ENCODE results near the gene EEF1AKMT3.

Gene EEF1AKMT3

DNA sequence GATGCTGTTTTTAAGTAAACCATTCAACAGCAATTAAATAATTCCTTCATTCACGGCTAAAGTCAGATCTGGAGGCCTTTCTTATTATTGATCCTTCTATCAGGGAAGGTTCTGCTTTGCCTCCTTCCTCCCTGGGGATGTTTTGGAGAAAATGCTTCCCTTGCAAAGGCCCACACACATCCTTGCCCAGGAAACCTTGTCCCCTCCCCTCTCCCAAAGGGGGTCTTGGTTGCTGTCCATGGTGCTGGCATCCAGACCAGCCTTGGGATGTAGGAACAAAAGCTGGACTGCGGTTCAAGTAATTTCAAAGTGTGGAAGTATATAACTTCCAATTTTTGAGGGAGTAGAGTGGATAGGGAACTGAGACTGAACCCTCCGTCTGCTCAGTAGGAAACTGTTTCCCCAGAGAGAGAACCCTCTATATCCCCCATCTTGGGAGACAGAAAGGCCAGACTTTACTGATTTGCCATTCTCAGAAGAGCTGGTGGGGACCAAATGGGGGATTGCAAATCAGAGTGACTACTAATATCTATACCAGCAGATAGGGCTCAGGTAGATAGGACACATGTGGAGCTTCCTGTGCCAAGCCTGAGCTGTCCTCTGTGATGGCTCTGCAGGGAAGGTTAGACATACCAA is 11.9 kb upstream of the EEF1AKMT3 start:
- no peak for DNase-seq
- peaks cover 0 to 16% (median 7%) of the 10 kb centered on the region in 4 experiments for H3K36me3 ChIP-seq (ENCODE audit: control insufficient read depth in 4 of 4, insufficient read depth in 4 of 4, low read length in 3 of 4)
- CTCF ChIA-PET, result interaction anchor here (1.2 to 7.4 kb wide), 8 partner anchors 8 to 134 kb away, joined by 3 to 74 read pairs (median 10); partner anchors contain the start of genes CYP27B1, EEF1AKMT3, METTL1 and TSPAN31
- peaks cover 0 to 29% (median 13%) of the 10 kb centered on the region in 5 experiments for H3K27me3 ChIP-seq (replicated peaks in 2 of 5; ENCODE audit: control insufficient read depth in 4 of 5, insufficient read depth in 5 of 5, low read length in 4 of 5)
- no peak overlapping the region for H3K4me3 ChIP-seq (ENCODE audit: control insufficient read depth in 1 of 7, extremely low read depth in 1 of 7, insufficient read depth in 4 of 7, low read depth in 2 of 7, low read length in 6 of 7)
- H3K4me1 ChIP-seq (ENCODE audit: control extremely low read depth in 1 of 4, control insufficient read depth in 4 of 4, insufficient read depth in 4 of 4, low read length in 3 of 4), result peaks cover 4 to 27% (median 25%) of the 10 kb centered on the region in 4 experiments
- WGBS (ENCODE audit: insufficient coverage), result 100% methylated on average over 2 of the region's 3 CpGs
- H3K27ac ChIP-seq (ENCODE audit: insufficient read depth in 1 of 2, low read depth in 1 of 2, low read length in 2 of 2, poor library complexity in 1 of 2, severe bottlenecking in 2 of 2), result no peak overlapping the region
- H3K9me3 ChIP-seq (ENCODE audit: control extremely low read depth in 1 of 5, control insufficient read depth in 4 of 5, insufficient read depth in 2 of 5, low read depth in 1 of 5, low read length in 4 of 5), result no peaks in the 10 kb centered on the region
- POLR2A ChIA-PET, result interaction anchor here (1.0 kb wide), 1 partner anchor 11 kb away, joined by 3 read pairs; no protein-coding TSS in a partner anchor

DNA sequence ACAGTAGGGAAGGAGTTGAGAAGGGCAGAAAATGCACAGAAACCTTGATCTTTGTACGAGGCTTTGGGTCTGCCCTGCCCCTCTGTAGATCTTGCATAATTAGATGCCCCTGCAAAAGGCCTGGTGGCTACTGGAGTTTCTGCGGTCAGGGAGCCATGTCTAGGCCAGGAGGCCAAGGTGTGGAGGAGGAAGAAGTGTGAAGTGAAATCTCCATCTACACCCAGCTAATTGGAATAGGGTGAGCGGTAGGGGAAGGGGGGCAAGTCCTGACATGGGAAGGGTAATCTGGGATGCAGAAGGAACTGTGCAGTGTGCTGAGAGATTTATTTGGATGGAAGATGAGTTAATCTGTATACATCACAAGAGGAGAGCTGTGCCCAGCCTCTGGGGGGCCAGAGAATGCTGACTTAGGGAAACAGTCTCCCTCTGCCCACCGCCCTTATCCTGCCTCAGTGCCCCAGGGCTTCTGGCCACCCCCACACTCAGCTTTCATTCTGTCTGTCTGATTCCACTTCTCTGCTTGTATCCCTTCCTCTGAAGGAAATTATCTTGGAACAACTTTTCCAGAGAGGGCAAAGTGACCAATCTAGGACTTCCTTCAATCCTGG is 10.9 kb upstream of the EEF1AKMT3 start:
- Histone ChIP-seq H3K4me3 (ENCODE audit: control insufficient read depth in 1 of 7, extremely low read depth in 1 of 7, insufficient read depth in 4 of 7, low read depth in 2 of 7, low read length in 6 of 7) (no peak overlapping the region), H3K36me3 (ENCODE audit: control insufficient read depth in 4 of 4, insufficient read depth in 4 of 4, low read length in 3 of 4) (peaks cover 0 to 16% (median 7%) of the 10 kb centered on the region in 4 experiments), H3K27me3 (replicated peaks in 2 of 5; ENCODE audit: control insufficient read depth in 4 of 5, insufficient read depth in 5 of 5, low read length in 4 of 5) (peaks cover 0 to 39% (median 18%) of the 10 kb centered on the region in 5 experiments), H3K9me3 (ENCODE audit: control extremely low read depth in 1 of 5, control insufficient read depth in 4 of 5, insufficient read depth in 2 of 5, low read depth in 1 of 5, low read length in 4 of 5) (no peaks in the 10 kb centered on the region), H3K4me1 (ENCODE audit: control extremely low read depth in 1 of 4, control insufficient read depth in 4 of 4, insufficient read depth in 4 of 4, low read length in 3 of 4) (peaks cover under 1 to 29% (median 26%) of the 10 kb centered on the region in 4 experiments), H3K27ac (ENCODE audit: insufficient read depth in 1 of 2, low read depth in 1 of 2, low read length in 2 of 2, poor library complexity in 1 of 2, severe bottlenecking in 2 of 2) (no peak overlapping the region)
- no peak for DNase-seq
- WGBS (ENCODE audit: insufficient coverage), result 100% methylated on average over 2 of the region's 4 CpGs
- ChIA-PET POLR2A (interaction anchor here (1.0 kb wide), 1 partner anchor 12 kb away, joined by 3 read pairs; no protein-coding TSS in a partner anchor), CTCF (interaction anchor here (1.3 to 7.4 kb wide), 3 partner anchors 14 to 32 kb away, joined by 4 to 74 read pairs (median 5); partner anchors contain the start of genes EEF1AKMT3 and METTL1)

DNA sequence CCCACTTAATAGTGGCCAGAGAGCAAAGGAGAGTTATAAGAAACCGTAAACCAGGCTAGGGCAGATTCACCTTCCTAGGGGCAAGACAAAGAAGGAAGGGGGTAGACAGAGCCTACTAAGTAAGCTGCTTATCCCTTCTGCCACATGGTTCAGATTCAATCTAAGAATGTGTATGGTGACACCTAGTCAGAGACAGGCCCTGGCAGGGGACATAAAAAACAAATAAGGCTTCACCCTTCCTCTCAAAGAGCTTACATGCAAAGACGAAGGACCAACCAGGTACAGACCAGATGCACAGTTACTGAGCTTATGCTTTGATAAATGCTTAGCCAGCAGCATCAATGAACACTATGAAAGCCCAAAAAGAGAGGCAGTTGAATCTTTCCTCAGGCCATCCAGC is 10.0 kb upstream of the EEF1AKMT3 start:
- H3K36me3 ChIP-seq (ENCODE audit: control insufficient read depth in 4 of 4, insufficient read depth in 4 of 4, low read length in 3 of 4), result peaks cover 0 to 16% (median 7%) of the 10 kb centered on the region in 4 experiments
- H3K4me1 ChIP-seq (ENCODE audit: control extremely low read depth in 1 of 4, control insufficient read depth in 4 of 4, insufficient read depth in 4 of 4, low read length in 3 of 4), result peaks cover 0 to 29% (median 26%) of the 10 kb centered on the region in 4 experiments
- DNase-seq, result no peak
- H3K9me3 ChIP-seq (ENCODE audit: control extremely low read depth in 1 of 5, control insufficient read depth in 4 of 5, insufficient read depth in 2 of 5, low read depth in 1 of 5, low read length in 4 of 5), result no peaks in the 10 kb centered on the region
- H3K4me3 ChIP-seq (ENCODE audit: control insufficient read depth in 1 of 7, extremely low read depth in 1 of 7, insufficient read depth in 4 of 7, low read depth in 2 of 7, low read length in 6 of 7), result no peak overlapping the region
- H3K27me3 ChIP-seq (replicated peaks in 2 of 5; ENCODE audit: control insufficient read depth in 4 of 5, insufficient read depth in 5 of 5, low read length in 4 of 5), result peaks cover 0 to 49% (median 20%) of the 10 kb centered on the region in 5 experiments
- no peak overlapping the region for H3K27ac ChIP-seq (ENCODE audit: insufficient read depth in 1 of 2, low read depth in 1 of 2, low read length in 2 of 2, poor library complexity in 1 of 2, severe bottlenecking in 2 of 2)
- CTCF ChIA-PET, result interaction anchor here (7.4 kb wide), 1 partner anchor 14 kb away, joined by 74 read pairs; the partner anchor contains the start of genes EEF1AKMT3 and METTL1
- POLR2A ChIA-PET, result no interaction called here
- 100% methylated on average over 1 of the region's 2 CpGs for WGBS (ENCODE audit: insufficient coverage)

DNA sequence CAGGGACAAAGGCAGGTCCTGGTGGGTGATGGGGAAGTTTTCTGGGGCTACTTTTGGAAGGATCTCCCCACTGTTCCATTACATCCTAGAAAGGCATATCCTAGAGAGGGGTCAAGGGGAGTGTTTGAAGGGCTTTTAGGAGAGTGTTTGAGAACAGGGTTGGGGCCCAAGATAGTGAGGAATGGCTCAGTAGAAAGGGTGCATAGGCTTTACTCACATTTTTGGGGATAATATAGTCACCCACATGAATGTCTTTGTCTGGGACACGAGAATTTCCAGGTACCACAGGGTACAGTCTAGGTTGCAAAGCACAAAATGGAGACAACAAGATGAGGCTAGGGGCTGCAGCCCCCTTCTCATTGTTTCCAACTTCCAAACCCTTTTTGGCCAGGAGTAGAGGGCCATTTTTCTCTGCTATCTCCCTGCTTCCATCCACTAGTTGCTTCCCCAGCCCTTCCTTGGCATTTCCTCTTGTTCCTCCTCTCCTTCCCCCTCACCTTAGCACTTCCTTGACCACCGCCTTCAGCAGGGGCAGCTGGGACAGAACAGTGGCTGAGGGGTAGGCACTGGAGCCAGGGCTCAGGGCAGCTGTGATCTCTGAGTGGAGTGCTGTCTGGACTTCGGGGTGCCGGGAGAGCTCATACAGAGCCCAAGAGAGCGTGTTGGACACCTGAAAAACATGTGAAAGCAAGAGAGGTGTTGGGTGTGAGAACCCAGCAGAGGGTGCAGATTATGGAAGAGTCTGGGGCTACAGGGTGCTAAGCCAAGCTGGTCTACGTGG is 8.3 kb upstream of the EEF1AKMT3 start:
- ChIA-PET POLR2A (no interaction called here), CTCF (interaction anchor here (1.5 to 7.4 kb wide), 3 partner anchors 8 to 22 kb away, joined by 4 to 74 read pairs (median 43); partner anchors contain the start of genes EEF1AKMT3, MARCHF9 and METTL1)
- 95% methylated on average over 4 of the region's 6 CpGs for WGBS (ENCODE audit: insufficient coverage)
- Histone ChIP-seq H3K36me3 (ENCODE audit: control insufficient read depth in 4 of 4, insufficient read depth in 4 of 4, low read length in 3 of 4) (peaks cover 0 to 10% (median 5%) of the 10 kb centered on the region in 4 experiments), H3K9me3 (ENCODE audit: control extremely low read depth in 1 of 5, control insufficient read depth in 4 of 5, insufficient read depth in 2 of 5, low read depth in 1 of 5, low read length in 4 of 5) (no peaks in the 10 kb centered on the region), H3K4me3 (ENCODE audit: control insufficient read depth in 1 of 7, extremely low read depth in 1 of 7, insufficient read depth in 4 of 7, low read depth in 2 of 7, low read length in 6 of 7) (peak overlapping the region in 1 of 7 experiments; percentile 77), H3K27ac (ENCODE audit: insufficient read depth in 1 of 2, low read depth in 1 of 2, low read length in 2 of 2, poor library complexity in 1 of 2, severe bottlenecking in 2 of 2) (no peak overlapping the region), H3K27me3 (replicated peaks in 2 of 5; ENCODE audit: control insufficient read depth in 4 of 5, insufficient read depth in 5 of 5, low read length in 4 of 5) (peaks cover 0 to 50% (median 20%) of the 10 kb centered on the region in 5 experiments), H3K4me1 (ENCODE audit: control extremely low read depth in 1 of 4, control insufficient read depth in 4 of 4, insufficient read depth in 4 of 4, low read length in 3 of 4) (peaks cover 0 to 29% (median 26%) of the 10 kb centered on the region in 4 experiments)
- no peak for DNase-seq

DNA sequence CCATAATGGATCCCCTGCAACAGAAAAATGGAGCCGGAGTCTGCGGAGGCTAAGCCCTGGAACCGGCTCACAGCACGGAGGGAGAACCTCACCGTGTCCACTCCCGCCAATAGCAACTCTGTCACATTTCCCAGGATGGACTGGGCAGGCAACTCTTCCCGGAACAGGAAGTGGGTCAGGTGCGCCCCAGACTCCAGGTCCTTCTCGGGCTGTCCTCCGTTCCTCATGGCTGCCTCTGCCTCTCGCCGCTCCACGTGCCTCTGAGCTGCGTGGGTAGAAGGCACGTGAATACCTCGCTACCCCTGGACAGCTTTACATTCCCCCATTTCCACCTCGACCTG is 7.8 kb upstream of the EEF1AKMT3 start:
- DNase-seq, result no peak
- Histone ChIP-seq H3K36me3 (ENCODE audit: control insufficient read depth in 4 of 4, insufficient read depth in 4 of 4, low read length in 3 of 4) (peaks cover 2 to 14% (median 9%) of the 10 kb centered on the region in 4 experiments), H3K9me3 (ENCODE audit: control extremely low read depth in 1 of 5, control insufficient read depth in 4 of 5, insufficient read depth in 2 of 5, low read depth in 1 of 5, low read length in 4 of 5) (no peaks in the 10 kb centered on the region), H3K27ac (ENCODE audit: insufficient read depth in 1 of 2, low read depth in 1 of 2, low read length in 2 of 2, poor library complexity in 1 of 2, severe bottlenecking in 2 of 2) (no peak overlapping the region), H3K4me3 (ENCODE audit: control insufficient read depth in 1 of 7, extremely low read depth in 1 of 7, insufficient read depth in 4 of 7, low read depth in 2 of 7, low read length in 6 of 7) (peak overlapping the region in 6 of 7 experiments; percentile 40 to 77 (median 59)), H3K27me3 (replicated peaks in 2 of 5; ENCODE audit: control insufficient read depth in 4 of 5, insufficient read depth in 5 of 5, low read length in 4 of 5) (peaks cover 0 to 50% (median 20%) of the 10 kb centered on the region in 5 experiments), H3K4me1 (ENCODE audit: control extremely low read depth in 1 of 4, control insufficient read depth in 4 of 4, insufficient read depth in 4 of 4, low read length in 3 of 4) (peaks cover 0 to 29% (median 26%) of the 10 kb centered on the region in 4 experiments)
- ChIA-PET POLR2A (no interaction called here), CTCF (interaction anchor here (0.9 to 7.4 kb wide), 4 partner anchors 8 to 36 kb away, joined by 3 to 74 read pairs (median 24); partner anchors contain the start of genes EEF1AKMT3, MARCHF9 and METTL1)
- WGBS (ENCODE audit: insufficient coverage), result 16% methylated on average over 15 of the region's 17 CpGs

DNA sequence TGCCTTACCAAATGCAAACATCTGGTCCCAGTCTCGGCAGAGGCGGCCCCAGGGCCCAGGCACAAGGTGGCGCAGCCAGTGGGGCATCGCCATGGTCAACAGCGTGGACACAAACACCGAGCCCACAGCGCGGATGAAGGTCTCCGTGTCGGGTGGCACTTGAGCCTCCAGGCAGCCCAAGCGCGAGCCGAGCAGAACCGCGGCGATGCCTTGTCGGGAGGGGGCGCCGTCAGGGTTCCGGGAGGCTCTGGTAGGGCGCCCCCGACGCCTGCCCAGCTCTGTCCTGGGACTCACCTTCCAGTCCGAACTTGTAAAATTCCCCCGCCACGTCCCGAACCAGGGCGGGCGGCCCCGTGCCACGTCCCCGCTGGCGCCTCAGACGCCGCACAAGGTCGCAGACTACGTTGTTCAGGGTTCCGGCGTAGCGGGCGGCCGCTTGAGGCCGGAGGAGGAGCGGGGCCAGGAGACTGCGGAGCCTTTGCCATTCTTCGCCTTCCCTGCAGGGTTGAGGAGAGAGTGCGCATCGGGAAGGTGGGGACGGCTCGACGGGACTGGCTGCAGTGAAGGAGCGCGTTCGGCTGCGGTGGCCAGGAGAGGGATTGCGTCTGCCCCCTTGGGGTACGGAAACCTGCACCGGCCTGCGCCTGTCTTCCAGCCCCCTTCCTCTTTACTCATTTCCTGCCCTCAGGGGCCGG is 7.3 kb upstream of the EEF1AKMT3 start:
- ChIA-PET POLR2A (no interaction called here), CTCF (interaction anchor here (0.9 to 7.4 kb wide), 4 partner anchors 9 to 36 kb away, joined by 3 to 74 read pairs (median 24); partner anchors contain the start of genes EEF1AKMT3, MARCHF9 and METTL1)
- Histone ChIP-seq H3K4me3 (ENCODE audit: control insufficient read depth in 1 of 7, extremely low read depth in 1 of 7, insufficient read depth in 4 of 7, low read depth in 2 of 7, low read length in 6 of 7) (peak overlapping the region; percentile 30 to 77 (median 58)), H3K4me1 (ENCODE audit: control extremely low read depth in 1 of 4, control insufficient read depth in 4 of 4, insufficient read depth in 4 of 4, low read length in 3 of 4) (peaks cover 0 to 29% (median 26%) of the 10 kb centered on the region in 4 experiments), H3K9me3 (ENCODE audit: control extremely low read depth in 1 of 5, control insufficient read depth in 4 of 5, insufficient read depth in 2 of 5, low read depth in 1 of 5, low read length in 4 of 5) (no peaks in the 10 kb centered on the region), H3K27me3 (replicated peaks in 2 of 5; ENCODE audit: control insufficient read depth in 4 of 5, insufficient read depth in 5 of 5, low read length in 4 of 5) (peaks cover 0 to 50% (median 20%) of the 10 kb centered on the region in 5 experiments), H3K36me3 (ENCODE audit: control insufficient read depth in 4 of 4, insufficient read depth in 4 of 4, low read length in 3 of 4) (peaks cover 3 to 17% (median 13%) of the 10 kb centered on the region in 4 experiments), H3K27ac (ENCODE audit: insufficient read depth in 1 of 2, low read depth in 1 of 2, low read length in 2 of 2, poor library complexity in 1 of 2, severe bottlenecking in 2 of 2) (no peak overlapping the region)
- 1% methylated on average over 53 of the region's 60 CpGs for WGBS (ENCODE audit: insufficient coverage)
- DNase-seq, result peak in 2 of 3 donors; percentile 60 to 67

All from common myeloid progenitor, CD34-positive (primary cell).